ENCODE measurements around the gene TF. TPM values are rescaled to one million over a fixed set of nuclear protein-coding genes. Genes with fewer than 3 reads are reported as not detected.
"Not testable (repeated sequence)": the region's sequence is repeated elsewhere in the genome, so short reads cannot be mapped to it uniquely, and the experiment has no call there.

Gene TF
- total RNA-seq, 1 experiment from 2014 or later: not detected

DNA sequence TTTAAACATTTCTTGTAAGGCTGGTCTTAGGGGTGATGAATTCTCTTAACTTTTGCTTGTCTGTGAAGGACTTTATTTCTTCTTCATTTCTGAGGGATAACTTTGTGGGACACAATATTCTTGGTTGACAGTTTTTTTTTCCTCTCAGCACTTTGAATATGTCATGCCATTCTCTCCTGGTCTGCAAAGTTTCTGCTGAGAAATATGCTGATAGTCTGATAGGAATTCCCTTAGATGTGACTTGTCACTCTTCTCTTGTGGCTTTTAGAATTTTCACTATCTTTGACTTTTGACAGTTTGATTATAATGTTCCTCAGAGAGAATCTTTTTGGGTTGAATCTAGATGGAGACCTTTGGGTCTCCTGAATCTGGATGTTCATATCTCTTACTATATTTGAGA lies 23.3 kb upstream of the TF start:
- H3K9me3 ChIP-seq (replicated peaks): peaks cover 2% of the 10 kb centered on the region; the same call in 1 of the 2 replicates
- H3K4me3 ChIP-seq: no peak overlapping the region
- H3K27ac ChIP-seq: no peak overlapping the region
- H3K4me1 ChIP-seq (replicated peaks): no peaks in the 10 kb centered on the region
- no peaks in the 10 kb centered on the region for H3K27me3 ChIP-seq (replicated peaks)
- DNase-seq (ENCODE audit: low read depth in 1 of 2, low spot score in 2 of 2): no peak
- H3K36me3 ChIP-seq: no peaks in the 10 kb centered on the region

DNA sequence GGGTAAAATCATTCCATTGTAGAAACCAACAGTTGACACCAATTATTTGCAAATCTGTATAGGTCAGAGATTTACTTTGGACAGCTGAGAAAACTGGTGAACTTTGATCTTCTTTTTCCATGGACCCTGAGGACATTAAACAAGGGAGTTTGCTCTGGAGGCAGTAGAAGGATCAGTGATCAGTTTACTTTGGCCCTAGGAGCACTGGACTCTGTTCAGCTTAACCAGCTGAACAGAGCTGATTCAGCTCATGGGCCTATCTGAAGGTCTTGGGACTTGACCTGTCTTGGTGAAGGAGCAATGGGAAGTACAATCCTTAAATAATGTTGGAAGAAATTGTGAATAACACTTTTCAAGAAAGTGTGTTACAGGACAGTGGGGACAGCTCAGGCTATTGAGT lies 15.2 kb upstream of the TF start:
- no peaks in the 10 kb centered on the region for H3K4me1 ChIP-seq (replicated peaks)
- H3K4me3 ChIP-seq: no peak overlapping the region
- 0 out of 2 replicates have a peak, but pooled peaks cover 4% of the 10 kb centered on the region for H3K27me3 ChIP-seq (replicated peaks)
- H3K36me3 ChIP-seq: no peaks in the 10 kb centered on the region
- no peaks in the 10 kb centered on the region for H3K9me3 ChIP-seq (replicated peaks)
- DNase-seq (ENCODE audit: low read depth in 1 of 2, low spot score in 2 of 2): no peak
- H3K27ac ChIP-seq: no peak overlapping the region

GRCh38 chr3:133732231-133732630 lies 14.0 kb upstream of the TF start:
- not testable (repeated sequence) for H3K27me3 ChIP-seq (replicated peaks); H3K36me3 ChIP-seq; H3K4me3 ChIP-seq; DNase-seq (ENCODE audit: low read depth in 1 of 2, low spot score in 2 of 2); H3K4me1 ChIP-seq (replicated peaks); H3K9me3 ChIP-seq (replicated peaks); H3K27ac ChIP-seq

DNA sequence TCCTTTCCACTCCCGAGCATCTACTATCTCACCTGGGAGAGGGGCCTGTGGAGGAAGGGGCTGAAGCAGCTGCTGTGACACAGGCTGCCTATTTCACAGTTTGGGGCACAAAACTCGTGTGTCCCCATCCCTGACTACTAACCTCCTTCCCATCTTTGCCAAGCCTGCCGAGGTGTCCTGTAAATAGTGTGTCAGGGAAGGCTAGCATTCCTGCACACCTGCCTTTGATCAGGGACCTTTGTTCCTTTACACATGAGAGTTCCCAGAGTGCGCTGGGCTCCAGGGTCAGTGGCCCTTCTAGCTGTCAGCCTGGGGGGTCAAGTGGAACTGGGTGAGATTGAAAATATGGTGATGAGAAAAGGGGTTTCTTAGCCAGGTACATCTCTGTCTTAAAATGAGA lies 13.0 kb upstream of the TF start:
- H3K9me3 ChIP-seq (replicated peaks): no peaks in the 10 kb centered on the region
- H3K4me3 ChIP-seq: no peak overlapping the region
- H3K27ac ChIP-seq: no peak overlapping the region
- H3K36me3 ChIP-seq: no peaks in the 10 kb centered on the region
- no peak for DNase-seq (ENCODE audit: low read depth in 1 of 2, low spot score in 2 of 2)
- 0 out of 2 replicates have a peak, but pooled peaks cover 4% of the 10 kb centered on the region for H3K27me3 ChIP-seq (replicated peaks)
- no peaks in the 10 kb centered on the region for H3K4me1 ChIP-seq (replicated peaks)

GRCh38 chr3:133734305-133734704 lies 11.9 kb upstream of the TF start:
- H3K27ac ChIP-seq: no peak overlapping the region

GRCh38 chr3:133742351-133743091 lies 3.7 kb upstream of the TF start:
- no peak overlapping the region for H3K4me3 ChIP-seq
- no peak overlapping the region for H3K27ac ChIP-seq
- DNase-seq (ENCODE audit: low read depth in 1 of 2, low spot score in 2 of 2): no peak
- peaks cover 22% of the 10 kb centered on the region for H3K27me3 ChIP-seq (replicated peaks)
- no peaks in the 10 kb centered on the region for H3K9me3 ChIP-seq (replicated peaks)
- H3K36me3 ChIP-seq: no peaks in the 10 kb centered on the region
- H3K4me1 ChIP-seq (replicated peaks): no peaks in the 10 kb centered on the region

More at GRCh38 chr3:133734305-133734704, 11.9 kb upstream of the TF start:
- Histone ChIP-seq H3K27me3 (replicated peaks) (0 out of 2 replicates have a peak, but pooled peaks cover 4% of the 10 kb centered on the region), H3K4me1 (replicated peaks) (no peaks in the 10 kb centered on the region), H3K4me3 (no peak overlapping the region), H3K9me3 (replicated peaks) (no peaks in the 10 kb centered on the region), H3K36me3 (no peaks in the 10 kb centered on the region)
- DNase-seq (ENCODE audit: low read depth in 1 of 2, low spot score in 2 of 2): no peak

DNA sequence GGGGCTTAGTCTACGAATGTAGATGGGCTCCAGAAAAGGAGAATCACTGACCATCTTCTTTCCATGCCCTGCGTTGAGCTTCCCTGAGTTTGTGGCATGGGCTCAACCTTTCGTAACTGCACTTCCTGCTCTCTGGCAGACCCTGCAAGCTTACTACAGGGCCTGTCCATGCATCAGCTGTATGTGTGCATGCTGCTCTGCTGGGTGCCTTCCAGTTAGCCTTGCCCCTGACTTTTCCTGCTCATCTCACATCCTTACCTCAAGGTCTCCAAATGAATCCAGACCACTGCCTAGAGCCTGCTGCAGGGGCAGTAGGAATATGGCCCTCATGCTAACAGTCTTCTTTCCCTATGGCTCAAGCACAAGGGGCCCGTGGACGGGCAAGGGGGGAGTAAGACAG lies 2.0 kb upstream of the TF start:
- DNase-seq (ENCODE audit: low read depth in 1 of 2, low spot score in 2 of 2): no peak
- H3K4me1 ChIP-seq (replicated peaks): no peaks in the 10 kb centered on the region
- H3K36me3 ChIP-seq: no peaks in the 10 kb centered on the region
- no peak overlapping the region for H3K4me3 ChIP-seq
- H3K9me3 ChIP-seq (replicated peaks): no peaks in the 10 kb centered on the region
- peaks cover 22% of the 10 kb centered on the region for H3K27me3 ChIP-seq (replicated peaks)
- no peak overlapping the region for H3K27ac ChIP-seq

DNA sequence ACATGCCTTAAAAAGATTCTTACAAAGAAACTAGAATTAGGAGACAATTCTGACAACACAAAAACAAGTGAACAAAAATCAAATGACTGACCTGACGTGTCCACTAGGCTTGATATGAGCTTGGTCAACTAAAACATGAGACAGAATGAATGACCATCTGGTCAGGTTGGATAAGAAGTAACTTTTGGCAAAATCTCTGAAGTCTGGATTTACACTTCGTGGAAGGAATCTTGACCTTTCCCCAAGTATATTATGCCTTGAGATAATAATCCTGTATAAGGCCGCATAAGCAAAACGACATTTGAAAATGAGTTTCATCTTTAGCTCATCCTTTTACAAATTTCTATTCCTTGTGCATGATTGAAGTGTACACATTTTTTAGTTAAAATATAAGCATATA lies 1.1 kb upstream of the TF start:
- no peaks in the 10 kb centered on the region for H3K36me3 ChIP-seq
- DNase-seq (ENCODE audit: low read depth in 1 of 2, low spot score in 2 of 2): no peak
- H3K4me3 ChIP-seq: no peak overlapping the region
- no peak overlapping the region for H3K27ac ChIP-seq
- H3K4me1 ChIP-seq (replicated peaks): no peaks in the 10 kb centered on the region
- H3K27me3 ChIP-seq (replicated peaks): peaks cover 22% of the 10 kb centered on the region
- no peaks in the 10 kb centered on the region for H3K9me3 ChIP-seq (replicated peaks)

- Histone ChIP-seq H3K4me1 (replicated peaks) (no peaks in the 10 kb centered on the region), H3K27ac (no peak overlapping the region), H3K4me3 (no peak overlapping the region), H3K27me3 (replicated peaks) (peaks cover 18% of the 10 kb centered on the region), H3K36me3 (no peaks in the 10 kb centered on the region), H3K9me3 (replicated peaks) (no peaks in the 10 kb centered on the region)
- DNase-seq (ENCODE audit: low read depth in 1 of 2, low spot score in 2 of 2): no peak
These were observed 496 bp downstream of the TF start for GRCh38 chr3:133746712-133747066.

GRCh38 chr3:133747373-133747772 lies 1.2 kb downstream of the TF start:
- H3K27me3 ChIP-seq (replicated peaks): peaks cover 18% of the 10 kb centered on the region
- no peaks in the 10 kb centered on the region for H3K36me3 ChIP-seq
- no peaks in the 10 kb centered on the region for H3K4me1 ChIP-seq (replicated peaks)
- no peak for DNase-seq (ENCODE audit: low read depth in 1 of 2, low spot score in 2 of 2)
- H3K27ac ChIP-seq: no peak overlapping the region
- H3K4me3 ChIP-seq: no peak overlapping the region
- H3K9me3 ChIP-seq (replicated peaks): no peaks in the 10 kb centered on the region

GRCh38 chr3:133747907-133748639 lies 1.9 kb downstream of the TF start:
- Histone ChIP-seq H3K27ac (no peak overlapping the region), H3K4me3 (no peak overlapping the region), H3K27me3 (replicated peaks) (peaks cover 18% of the 10 kb centered on the region), H3K36me3 (no peaks in the 10 kb centered on the region), H3K9me3 (replicated peaks) (no peaks in the 10 kb centered on the region), H3K4me1 (replicated peaks) (no peaks in the 10 kb centered on the region)
- DNase-seq (ENCODE audit: low read depth in 1 of 2, low spot score in 2 of 2): no peak

DNA sequence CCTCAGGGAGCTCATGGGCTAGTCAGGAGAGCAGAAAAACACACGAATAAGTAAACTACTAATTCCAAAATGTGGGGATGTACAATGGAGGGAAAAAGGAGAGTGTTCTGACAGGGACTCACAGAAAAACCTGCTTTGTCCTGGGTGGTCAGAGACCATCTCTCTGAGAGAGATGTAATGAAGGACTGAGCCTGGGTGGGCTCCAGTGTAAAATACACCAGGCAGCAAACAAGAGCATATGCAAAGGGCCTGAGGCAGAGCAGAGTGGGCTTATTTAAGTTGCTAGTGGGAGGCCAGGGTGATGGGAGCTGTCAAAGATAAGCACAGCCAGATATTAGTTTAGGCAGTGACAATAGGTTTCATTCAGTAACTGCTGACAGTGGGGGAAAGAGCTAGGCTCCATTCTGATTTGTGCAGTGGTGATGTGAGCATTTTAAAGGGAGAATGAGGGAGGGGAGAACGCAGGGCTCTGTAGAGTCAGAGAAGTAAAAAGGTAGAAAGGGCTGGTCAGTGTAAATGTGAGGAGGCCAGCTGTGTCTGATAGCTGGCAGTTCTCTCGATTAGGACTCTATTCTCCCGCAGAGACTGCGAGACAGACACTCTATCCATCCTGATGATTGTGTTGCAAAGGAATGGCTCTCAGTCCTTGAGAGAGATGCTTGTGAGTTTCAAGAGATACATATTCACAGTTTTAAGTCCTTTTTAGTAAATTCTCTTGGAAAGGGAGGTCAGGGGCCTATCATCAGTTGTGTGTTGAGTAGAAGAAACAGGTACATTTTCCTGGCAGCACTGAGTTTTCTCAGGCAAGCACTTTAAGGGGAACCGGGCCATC lies 3.5 kb downstream of the TF start:
- Histone ChIP-seq H3K27me3 (replicated peaks) (peaks cover 18% of the 10 kb centered on the region), H3K27ac (no peak overlapping the region), H3K4me1 (replicated peaks) (no peaks in the 10 kb centered on the region), H3K9me3 (replicated peaks) (no peaks in the 10 kb centered on the region), H3K36me3 (no peaks in the 10 kb centered on the region), H3K4me3 (no peak overlapping the region)
- no peak for DNase-seq (ENCODE audit: low read depth in 1 of 2, low spot score in 2 of 2)

- no peak for DNase-seq (ENCODE audit: low read depth in 1 of 2, low spot score in 2 of 2)
- Histone ChIP-seq H3K9me3 (replicated peaks) (no peaks in the 10 kb centered on the region), H3K4me3 (no peak overlapping the region), H3K27ac (no peak overlapping the region), H3K36me3 (no peaks in the 10 kb centered on the region), H3K27me3 (replicated peaks) (peaks cover 14% of the 10 kb centered on the region), H3K4me1 (replicated peaks) (no peaks in the 10 kb centered on the region)
These were observed 4.1 kb downstream of the TF start for GRCh38 chr3:133750259-133750656.
